Spleen (tissue), 11 donors: Measurements from ENCODE around the gene RARA. TPM values are rescaled to one million over a fixed set of nuclear protein-coding genes. Genes with fewer than 3 reads are reported as not detected.

ENCODE experiments used
- DNase-seq: peaks from one replicate; pipeline ENCODE4 v3.0.0-alpha.2; 2020
- H3K27ac ChIP-seq, 8 donors: fragments of 200-600 bp; sonication (generic) in 7 of 8; 1 replicate in 4 of 8; 2 replicates in 4 of 8; pipeline versions ENCODE4 v1.5.0 to v1.8.0; 2016 to 2021; ENCODE audit warnings: inconsistent platforms in 4 of 8, mild to moderate bottlenecking in 4 of 8, moderate library complexity in 1 of 8
- H3K27me3 ChIP-seq, 7 donors: fragments of 200-600 bp; sonication (generic) in 6 of 7; replicated peaks in 1 of 7; 1 replicate in 4 of 7; 2 replicates in 3 of 7; pipeline versions ENCODE4 v1.5.0 to v1.8.0; 2016 to 2021; ENCODE audit warnings: inconsistent platforms in 3 of 7, mild to moderate bottlenecking in 1 of 7
- H3K36me3 ChIP-seq, 6 donors: fragments of 200-600 bp; sonication (generic) in 5 of 6; 1 replicate in 4 of 6; 2 replicates in 2 of 6; pipeline versions ENCODE4 v1.5.0 to v1.8.0; 2016 to 2021; ENCODE audit warnings: inconsistent platforms in 2 of 6
- H3K4me1 ChIP-seq, 6 donors: fragments of 200-600 bp; sonication (generic) in 5 of 6; 1 replicate in 3 of 6; 2 replicates in 3 of 6; pipeline versions ENCODE4 v1.5.0 to v1.8.0; 2016 to 2021; ENCODE audit warnings: inconsistent platforms in 3 of 6
- H3K4me3 ChIP-seq, 8 donors: fragments of 200-600 bp; sonication (generic) in 7 of 8; 1 replicate in 4 of 8; 2 replicates in 4 of 8; pipeline versions ENCODE4 v1.5.0 to v1.8.0; 2016 to 2021; ENCODE audit warnings: inconsistent platforms in 4 of 8, mild to moderate bottlenecking in 4 of 8, moderate library complexity in 2 of 8
- H3K9me3 ChIP-seq, 8 donors: fragments of 200-600 bp; sonication (generic) in 7 of 8; 1 replicate in 4 of 8; 2 replicates in 4 of 8; pipeline versions ENCODE4 v1.5.0 to v1.8.0; 2016 to 2021; ENCODE audit warnings: inconsistent platforms in 4 of 8
- CTCF ChIP-seq, 11 experiments: fragments of 200-600 bp in 7 of 11; fragments of 450-650 bp in 4 of 11; sonication (generic) in 4 of 11; IDR thresholded peaks in 8 of 11; conservative IDR thresholded peaks in 3 of 11; 1 replicate in 7 of 11; 2 replicates in 4 of 11; pipeline versions ENCODE4 v1.4.0 to v1.8.0; 2016 to 2021; ENCODE audit warnings: antibody characterized with exemption in 11 of 11, inconsistent platforms in 4 of 11, mild to moderate bottlenecking in 1 of 11
- POLR2A ChIP-seq, 3 donors: fragments of 450-650 bp; IDR thresholded peaks; one replicate each; pipeline ENCODE4 v1.5.1; 2017; ENCODE audit warnings: antibody characterized with exemption in 3 of 3, mild to moderate bottlenecking in 1 of 3
- POLR2AphosphoS5 ChIP-seq, 3 donors: sonication (generic); formaldehyde crosslinking; IDR thresholded peaks; one replicate each; pipeline ENCODE4 v1.5.1; 2017; ENCODE audit warnings: antibody characterized with exemption in 3 of 3
- WGBS, 5 donors: extraction: QIAGEN DNeasy Blood & Tissue Kit in 3 of 5; methylation state at CpG; one replicate each; pipeline versions ENCODE4 v1.1.5 to v1.1.7; 2013 to 2018; 5-methylcytosine and 5-hydroxymethylcytosine counted together
- intact Hi-C: fragments of 100-400 bp; cut with DNase I; formaldehyde crosslinking; loops from one replicate; pipeline ENCODE4 v1.15.0; 2023; ENCODE audit warnings: low total_unique reads
- polyA plus RNA-seq, 3 donors: library from polyadenylated mRNA; stranded (reverse); fragments of 200-250 nt; gene quantifications; one replicate each; pipeline ENCODE4 v1.2.1, GENCODE V29; 2013
- total RNA-seq, 7 donors: library from RNA; depleted of rRNA in 3 of 7; stranded (reverse); fragments of >200 nt in 3 of 7; fragmentation: NEBNext Ultra II Directional in 4 of 7; extraction: Animal tissue kit (Norgen Biotek cat#: 25700) in 4 of 7; gene quantifications; one replicate each; pipeline versions ENCODE4 v1.1.0 to v1.2.1, GENCODE V29; 2016 to 2021
- donor health status: healthy with polysubstance abuse.
- donor health status: DM: no; HTN: no; CAD: no; lungs with moderate emphysema.
- donor health status: DM: no; HTN: no; CAD: no.
- donor health status: Bipolar disorder and iron deficiency.
- donor health status: healthy.
- donor health status: DM: no; HTN: no; CAD: no.
- donor health status: DM: yes; HTN: yes; CAD: no.

Gene RARA
- total and polyA plus RNA-seq, 10 donors: 13.3 to 95.1 (median 58.9) TPM

GRCh38 chr17:40347319-40348135 is 38.5 kb downstream of the RARA start:
- H3K27ac ChIP-seq: peak overlapping the region; percentile 40 to 97 (median 92)
- DNase-seq: no peak
- peaks cover 67 to 100% (median 97%) of the 10 kb centered on the region in 6 donors for H3K4me1 ChIP-seq
- H3K36me3 ChIP-seq: peaks cover 0 to 48% (median 32%) of the 10 kb centered on the region in 6 donors
- intact Hi-C loops: no loop called here
- no peaks in the 10 kb centered on the region for H3K9me3 ChIP-seq
- TF ChIP-seq POLR2A (IDR thresholded peaks at IDR 0.05) (no peak), POLR2AphosphoS5 (IDR thresholded peaks at IDR 0.05) (peak in 1 of 3 donors; percentile 10)
- H3K27me3 ChIP-seq: no peaks in the 10 kb centered on the region
- peak overlapping the region in 6 of 8 donors; percentile 5 to 78 (median 13) for H3K4me3 ChIP-seq
- WGBS, 5 donors: 16 to 27% (median 20%) methylated on average over 7 to 9 of the region's 9 CpGs

- Histone ChIP-seq H3K27ac (peak overlapping the region; percentile 40 to 97 (median 92)), H3K4me3 (peak overlapping the region in 6 of 8 donors; percentile 5 to 78 (median 13)), H3K36me3 (peaks cover 0 to 54% (median 37%) of the 10 kb centered on the region in 6 donors), H3K27me3 (no peaks in the 10 kb centered on the region), H3K9me3 (no peaks in the 10 kb centered on the region), H3K4me1 (peaks cover 67 to 100% (median 97%) of the 10 kb centered on the region in 6 donors)
- peak; percentile 73 for DNase-seq
- WGBS, 5 donors: 46 to 69% (median 61%) methylated on average over 5 of the region's 5 CpGs
- TF ChIP-seq POLR2A (IDR thresholded peaks at IDR 0.05) (no peak), CTCF (IDR thresholded peaks at IDR 0.05 in 8 of 11, conservative IDR thresholded peaks at IDR 0.05 in 3 of 11) (no peak), POLR2AphosphoS5 (IDR thresholded peaks at IDR 0.05) (no peak)
- intact Hi-C loops: no loop called here
Measured at GRCh38 chr17:40348136-40348504, 39.1 kb downstream of the RARA start.

- Histone ChIP-seq H3K27me3 (no peaks in the 10 kb centered on the region), H3K4me3 (peak overlapping the region in 2 of 8 donors; percentile 5 to 78), H3K9me3 (no peaks in the 10 kb centered on the region), H3K27ac (peak overlapping the region; percentile 40 to 97 (median 92)), H3K36me3 (peaks cover 0 to 61% (median 42%) of the 10 kb centered on the region in 6 donors), H3K4me1 (peaks cover 65 to 100% (median 95%) of the 10 kb centered on the region in 6 donors)
- peak; percentile 84 for DNase-seq
- WGBS, 5 donors: 52 to 63% (median 61%) methylated on average over 16 to 17 of the region's 17 CpGs
- TF ChIP-seq POLR2AphosphoS5 (IDR thresholded peaks at IDR 0.05) (peak in 1 of 3 donors; percentile 71), POLR2A (IDR thresholded peaks at IDR 0.05) (no peak)
- intact Hi-C loops: no loop called here
Measured at GRCh38 chr17:40348562-40349476, 39.8 kb downstream of the RARA start.

GRCh38 chr17:40349477-40349894 is 40.5 kb downstream of the RARA start:
- H3K36me3 ChIP-seq: peaks cover 0 to 68% (median 49%) of the 10 kb centered on the region in 6 donors
- peaks cover 58 to 100% (median 95%) of the 10 kb centered on the region in 6 donors for H3K4me1 ChIP-seq
- H3K27me3 ChIP-seq: no peaks in the 10 kb centered on the region
- no peak overlapping the region for H3K4me3 ChIP-seq
- intact Hi-C loops: no loop called here
- WGBS, 5 donors: 60 to 84% (median 82%) methylated on average over 1 to 10 of the region's 10 CpGs
- H3K27ac ChIP-seq: peak overlapping the region in 5 of 8 donors; percentile 20 to 97 (median 97)
- H3K9me3 ChIP-seq: no peaks in the 10 kb centered on the region
- DNase-seq: no peak
- no peak for TF ChIP-seq POLR2AphosphoS5 (IDR thresholded peaks at IDR 0.05)
- TF ChIP-seq POLR2A (IDR thresholded peaks at IDR 0.05): no peak
- no peak for TF ChIP-seq CTCF (IDR thresholded peaks at IDR 0.05 in 8 of 11, conservative IDR thresholded peaks at IDR 0.05 in 3 of 11)
